HL-60/S4 treated with retinoic acid at 250 ng/mL for 4 days and 3 days (cell line): ENCODE results near the gene FBF1.

ENCODE experiments used
- in situ Hi-C: fragments of 300-500 bp; cut with MboI; formaldehyde crosslinking; loops from 2 replicates; pipeline ENCODE4 v1.7.0; 2022; ENCODE audit warnings: low sequenced_read_pairs

Gene FBF1

DNA sequence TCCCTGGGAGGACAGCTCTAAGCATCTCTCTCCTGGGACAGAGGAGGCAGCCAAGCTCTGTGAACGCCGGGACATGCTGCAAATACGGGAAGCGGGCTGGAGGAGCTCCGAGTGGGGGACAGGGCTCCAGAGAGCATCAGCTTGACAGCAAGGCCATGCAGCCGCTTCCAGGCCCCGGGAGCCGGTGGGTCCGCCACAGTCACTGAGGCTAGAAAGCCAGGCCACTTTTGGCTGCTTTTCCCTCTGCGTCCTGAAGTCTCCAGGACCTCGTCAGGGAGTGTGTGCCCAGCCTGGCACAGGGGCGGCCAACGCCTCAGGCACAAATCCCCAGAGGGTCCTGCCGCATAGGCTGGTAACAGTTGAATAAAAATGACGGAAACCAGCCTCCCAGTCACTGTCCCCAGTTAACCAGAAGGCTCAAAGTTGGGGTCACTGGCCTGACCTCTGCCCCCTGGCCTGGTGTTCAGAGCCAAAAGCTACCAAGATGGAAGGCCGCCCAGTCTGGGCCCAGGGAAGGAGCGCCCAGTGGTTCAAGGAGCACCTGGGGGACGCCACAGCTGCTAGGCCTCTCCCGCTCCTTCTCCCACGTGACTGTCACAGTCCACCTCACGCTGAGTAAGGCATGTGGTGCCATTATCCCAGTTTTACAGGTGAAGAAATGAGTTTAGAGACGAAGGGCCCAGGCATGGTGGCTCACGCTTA lies 40.9 kb downstream of the FBF1 start:
- in situ Hi-C loops = loop anchor here (25.0 kb wide), 2 partner anchors 113 to 387 kb away; partner anchors contain the start of gene UNK

DNA sequence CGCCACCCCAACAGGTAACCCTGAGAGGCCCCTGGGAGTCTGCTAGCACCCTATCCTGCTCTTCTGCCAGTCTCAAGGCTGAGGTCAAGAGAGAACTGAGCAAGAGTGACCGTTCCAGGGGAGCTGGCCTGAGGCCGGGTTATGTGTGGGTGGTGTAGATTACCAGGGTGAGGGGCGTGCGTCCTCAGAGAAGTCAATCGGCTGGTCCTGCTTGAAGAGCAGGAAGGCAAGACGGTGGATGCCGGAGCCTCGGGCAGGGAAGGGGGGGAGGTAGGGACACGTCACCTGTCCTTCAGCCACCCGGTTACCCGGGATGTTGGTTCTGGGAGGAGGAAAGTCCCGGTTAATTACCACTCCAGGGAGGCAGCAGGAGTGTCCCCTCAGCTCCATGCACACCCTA lies 41.5 kb downstream of the FBF1 start:
- in situ Hi-C loops = loop anchor here (25.0 kb wide), 1 partner anchor 112 kb away; the partner anchor contains the start of gene UNK

DNA sequence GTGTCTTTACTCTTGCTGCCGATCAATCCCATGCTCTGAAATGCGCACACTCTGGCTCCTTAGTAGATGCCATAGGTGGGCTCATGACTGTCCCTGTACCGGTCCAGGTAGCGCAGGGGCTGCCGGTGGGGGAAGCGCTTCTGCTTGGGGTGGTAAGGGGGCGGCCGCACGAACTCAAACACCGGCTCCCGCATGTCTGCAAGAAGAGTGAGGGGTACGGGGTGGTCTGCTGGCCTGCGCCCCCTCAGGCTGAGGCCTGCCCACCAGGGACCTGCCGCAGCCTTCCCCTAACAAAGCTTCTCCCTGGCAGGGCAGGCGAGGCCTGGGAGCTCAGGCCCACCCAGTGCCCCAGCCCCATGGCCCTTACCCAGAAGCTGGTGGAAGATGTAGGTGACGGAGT lies 42.1 kb downstream of the FBF1 start:
- in situ Hi-C loops = loop anchor here (25.0 kb wide), 1 partner anchor 111 kb away; the partner anchor contains the start of gene UNK

DNA sequence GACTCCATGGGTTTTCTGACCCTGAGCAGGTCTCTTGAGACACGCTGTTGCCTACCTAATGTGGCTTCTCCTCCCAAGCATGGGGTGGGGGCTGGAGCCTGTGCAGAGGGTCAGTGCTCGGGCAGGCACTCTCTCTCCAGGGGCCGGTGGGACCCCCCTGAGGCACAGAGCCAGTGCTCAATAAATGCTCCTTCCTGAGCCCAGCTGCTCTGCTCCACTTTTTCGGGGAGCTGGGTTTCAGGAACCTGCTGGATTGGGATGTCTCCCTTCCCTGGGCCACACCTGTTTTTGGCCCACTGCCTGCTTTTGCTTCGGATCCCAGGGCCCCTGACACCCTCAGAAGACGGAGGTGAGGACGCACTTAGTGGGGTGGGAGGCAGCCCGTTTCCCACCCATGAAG lies 42.8 kb downstream of the FBF1 start:
- in situ Hi-C loops = loop anchor here (25.0 kb wide), 1 partner anchor 111 kb away; the partner anchor contains the start of gene UNK

DNA sequence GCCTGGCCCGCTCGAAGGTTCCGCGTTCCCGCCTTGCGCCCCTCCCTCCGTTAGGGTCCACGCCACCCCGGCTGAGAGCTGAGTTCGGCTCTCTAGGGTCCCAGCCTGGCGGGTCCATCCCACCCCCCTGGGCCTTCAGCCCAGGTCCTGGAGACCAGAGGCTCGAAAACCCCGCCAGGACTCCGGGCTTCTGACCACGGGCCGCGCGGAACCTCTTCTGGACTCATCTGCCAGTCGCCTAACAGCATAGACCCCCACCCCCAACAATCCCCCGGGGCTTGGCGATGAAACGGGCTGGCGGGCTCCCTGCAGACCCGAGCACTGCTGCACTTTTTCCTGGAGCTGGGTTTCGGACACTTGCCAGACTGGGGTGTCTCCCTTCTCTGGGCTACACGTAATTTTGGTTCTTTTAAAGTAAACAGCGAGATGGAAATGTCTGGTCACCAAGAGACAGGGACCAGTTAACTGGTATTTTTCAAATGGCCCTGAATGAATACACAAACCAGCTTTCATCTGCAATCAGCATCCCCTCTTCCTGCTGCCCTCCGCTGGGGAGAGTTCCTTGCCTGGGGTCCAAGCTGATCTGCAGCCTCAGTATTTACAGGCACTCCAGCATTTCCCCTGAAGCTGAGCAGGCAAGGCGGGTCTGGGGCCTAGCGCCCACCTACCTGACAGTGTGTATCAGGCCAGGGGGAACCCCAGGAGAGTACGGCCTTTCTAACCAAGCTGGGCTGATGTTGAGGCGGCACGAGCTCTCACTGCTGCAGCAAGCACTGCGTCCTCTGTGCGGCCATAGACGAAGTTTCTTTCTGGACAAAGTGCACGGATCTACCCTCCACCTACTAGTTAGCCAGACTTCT lies 43.5 kb downstream of the FBF1 start:
- in situ Hi-C loops = loop anchor here (25.0 kb wide), 1 partner anchor 110 kb away; the partner anchor contains the start of gene UNK

DNA sequence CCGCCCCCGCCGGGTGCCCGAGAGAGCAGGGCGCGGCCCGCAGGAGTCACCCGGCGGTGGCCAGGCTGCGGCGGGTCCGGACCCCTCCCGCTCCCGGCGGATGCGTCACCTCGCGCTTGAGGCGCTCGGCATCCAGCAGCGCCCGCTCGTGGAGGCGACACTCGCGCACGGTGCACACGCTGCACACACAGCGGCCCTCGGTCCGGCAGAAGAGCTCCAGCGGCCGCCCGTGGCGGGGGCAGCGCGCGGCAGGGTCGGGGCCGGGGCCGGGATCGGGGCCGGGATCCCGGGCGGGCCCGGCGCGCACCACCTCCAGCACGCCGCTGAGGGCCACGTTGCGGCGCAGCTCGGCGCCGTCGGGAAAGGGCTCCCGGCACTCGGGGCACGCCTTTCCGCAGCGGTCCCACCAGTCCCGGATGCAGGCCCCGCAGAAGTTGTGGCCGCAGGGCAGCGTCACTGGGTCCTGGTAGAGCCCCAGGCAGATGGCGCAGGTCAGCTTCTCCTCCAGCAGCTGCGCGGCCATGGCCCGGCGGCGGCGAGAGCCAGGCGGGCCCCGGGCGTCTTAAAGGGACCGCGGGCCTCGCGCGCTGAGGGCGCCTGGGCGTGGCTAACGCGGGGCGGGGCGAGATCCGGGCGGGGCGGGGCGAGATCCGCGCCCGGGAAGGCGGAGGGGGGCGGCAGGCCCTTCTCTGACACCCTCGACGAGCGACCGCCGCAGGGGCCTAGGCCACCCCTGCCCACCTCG lies 44.3 kb downstream of the FBF1 start, which contains the start of gene TRIM65:
TRIM65 (minus strand) TSS at position 537 of the 745 bp plus-strand sequence; CDS start at position 523, 14 bp downstream.
- in situ Hi-C loops = loop anchor here (25.0 kb wide), 1 partner anchor 109 kb away; the partner anchor contains the start of gene UNK

DNA sequence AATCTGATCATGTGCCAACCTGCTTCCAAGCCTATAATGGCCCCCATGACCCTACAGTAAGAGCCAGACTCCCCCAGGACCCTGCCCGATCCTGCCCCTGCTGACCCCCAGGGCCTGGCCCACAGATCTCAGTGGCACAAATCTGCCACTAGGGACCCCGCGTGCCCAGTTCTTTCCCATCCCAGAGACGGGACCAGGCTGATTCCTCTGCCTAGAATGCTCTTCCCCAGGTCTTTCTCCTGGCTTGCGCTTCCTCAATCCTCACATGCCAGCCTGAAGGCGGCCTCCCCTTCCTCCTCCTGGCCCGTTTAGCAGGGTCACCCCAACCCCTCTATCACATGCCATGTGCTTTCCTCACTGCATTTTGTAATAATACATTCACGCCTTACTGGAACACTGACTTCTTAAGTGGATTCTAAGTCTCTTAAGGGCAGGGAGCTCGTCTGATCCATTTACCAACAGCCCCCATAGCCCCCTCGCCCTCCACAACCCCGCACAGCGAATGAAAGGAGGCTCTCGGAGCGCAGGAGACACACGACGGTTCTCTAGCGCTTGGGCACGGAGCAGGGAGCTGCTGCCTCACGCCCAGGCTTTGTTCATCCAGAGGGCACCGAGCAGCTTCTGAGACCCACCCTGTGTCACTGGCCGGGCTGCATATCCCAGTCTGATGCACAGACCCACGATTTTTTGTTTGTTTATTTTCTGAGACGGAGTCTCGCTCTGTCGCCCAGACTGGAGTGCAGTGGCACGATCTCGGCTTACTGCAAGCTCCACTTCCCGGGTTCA lies 45.3 kb downstream of the FBF1 start:
- in situ Hi-C loops = loop anchor here (25.0 kb wide), 1 partner anchor 108 kb away; the partner anchor contains the start of gene UNK

DNA sequence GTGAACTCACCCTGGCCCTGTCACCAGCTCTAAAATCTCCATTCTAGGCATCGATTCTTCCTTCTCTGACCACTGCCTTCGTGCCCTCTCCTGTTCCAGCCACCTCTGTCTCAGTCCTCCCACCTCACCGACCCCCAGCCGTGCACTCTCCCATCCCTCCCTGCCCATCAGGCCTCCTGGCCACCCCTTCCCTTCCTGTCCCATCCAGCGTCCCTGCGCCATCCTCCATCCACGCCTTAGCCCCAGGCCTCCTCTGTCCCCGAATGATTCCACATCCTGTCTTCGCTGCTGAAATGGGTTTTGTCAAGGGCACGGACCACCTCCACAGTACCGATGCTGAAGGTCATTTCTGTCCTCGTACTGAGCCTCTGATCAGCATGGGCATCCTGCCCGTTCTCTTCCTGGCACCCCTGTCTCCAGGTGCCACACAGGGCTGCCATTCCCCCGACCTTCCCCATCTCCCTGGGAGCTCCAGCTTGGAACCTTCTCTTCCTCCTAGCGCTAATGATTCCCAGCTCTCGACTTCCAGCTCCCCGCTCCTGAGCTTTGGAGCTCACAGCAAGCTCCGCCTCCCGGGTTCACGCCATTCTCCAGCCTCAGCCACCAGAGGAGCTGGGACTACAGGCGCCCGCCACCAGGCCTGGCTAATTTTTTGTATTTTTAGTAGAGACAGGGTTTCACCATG lies 46.7 kb downstream of the FBF1 start:
- in situ Hi-C loops = loop anchor here (25.0 kb wide), 1 partner anchor 107 kb away; the partner anchor contains the start of gene UNK

DNA sequence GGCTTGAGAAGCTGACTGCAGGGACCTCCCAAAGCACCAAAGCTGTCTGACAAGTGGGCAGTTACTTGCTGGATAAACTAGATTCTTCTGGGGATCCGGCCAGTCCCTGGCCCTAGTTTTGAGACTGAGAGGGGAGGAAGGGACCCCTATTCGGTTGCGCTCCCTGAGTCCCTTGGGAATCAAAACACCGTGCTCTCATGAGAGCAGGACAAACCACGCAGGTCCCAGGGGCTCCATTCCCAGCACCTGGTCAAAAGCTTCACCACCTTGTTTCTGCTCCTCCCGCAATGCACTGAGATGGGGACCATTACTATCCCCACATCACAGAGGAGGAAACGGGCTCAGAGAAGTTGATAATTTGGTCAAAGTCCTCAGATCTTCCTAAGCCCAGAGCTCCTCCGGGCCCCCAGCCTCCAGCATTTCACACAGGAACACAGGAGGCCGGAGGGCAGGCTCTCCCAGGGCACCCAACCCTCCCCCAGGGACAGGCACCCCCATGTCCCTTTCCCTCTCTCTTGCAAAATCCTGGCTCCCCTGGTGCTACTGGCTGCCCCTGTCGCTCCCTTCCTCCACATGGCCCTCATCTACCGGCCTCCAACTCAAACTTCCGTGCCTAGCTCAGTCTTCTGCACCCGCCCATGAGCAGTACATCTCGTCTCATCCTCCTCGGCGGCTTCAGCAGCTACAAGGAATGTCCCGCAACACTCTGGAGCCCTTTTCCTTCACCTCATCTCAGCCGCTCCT lies 47.4 kb downstream of the FBF1 start:
- in situ Hi-C loops = loop anchor here (25.0 kb wide), 1 partner anchor 106 kb away; the partner anchor contains the start of gene UNK

DNA sequence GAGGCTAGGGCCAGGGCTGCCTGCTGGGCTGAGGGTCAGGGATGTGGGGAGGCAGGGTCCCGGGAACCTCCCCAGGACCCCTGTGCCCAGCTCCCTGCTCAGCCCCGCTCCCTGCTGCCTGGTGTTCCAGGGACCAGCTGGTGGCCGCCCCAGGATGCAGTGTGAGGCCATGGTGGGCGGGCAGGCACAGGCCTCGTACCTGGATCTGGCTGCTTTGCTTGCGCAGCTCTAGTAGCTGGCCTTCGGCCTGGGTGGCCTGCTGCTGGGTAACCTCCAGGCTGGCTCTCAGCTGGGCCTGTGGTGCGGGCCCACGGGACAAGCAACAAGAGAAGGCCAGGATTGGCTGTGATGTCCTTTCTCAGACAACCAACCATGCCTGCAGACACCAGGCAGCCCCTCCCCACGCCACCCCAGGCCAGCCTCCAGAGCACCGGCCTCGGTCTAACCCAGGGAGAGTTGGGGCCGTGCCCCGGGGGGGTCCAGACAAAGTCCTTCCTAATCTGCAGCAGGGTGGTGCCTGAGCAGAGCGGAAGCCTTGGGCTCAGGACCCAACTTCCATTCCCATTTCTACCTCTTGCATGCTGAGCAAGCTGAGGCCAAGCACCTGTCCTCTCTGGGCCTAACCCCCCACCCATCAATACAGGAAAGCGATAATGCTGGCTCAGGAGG lies 48.2 kb downstream of the FBF1 start:
- in situ Hi-C loops = loop anchor here (25.0 kb wide), 1 partner anchor 105 kb away; the partner anchor contains the start of gene UNK

DNA sequence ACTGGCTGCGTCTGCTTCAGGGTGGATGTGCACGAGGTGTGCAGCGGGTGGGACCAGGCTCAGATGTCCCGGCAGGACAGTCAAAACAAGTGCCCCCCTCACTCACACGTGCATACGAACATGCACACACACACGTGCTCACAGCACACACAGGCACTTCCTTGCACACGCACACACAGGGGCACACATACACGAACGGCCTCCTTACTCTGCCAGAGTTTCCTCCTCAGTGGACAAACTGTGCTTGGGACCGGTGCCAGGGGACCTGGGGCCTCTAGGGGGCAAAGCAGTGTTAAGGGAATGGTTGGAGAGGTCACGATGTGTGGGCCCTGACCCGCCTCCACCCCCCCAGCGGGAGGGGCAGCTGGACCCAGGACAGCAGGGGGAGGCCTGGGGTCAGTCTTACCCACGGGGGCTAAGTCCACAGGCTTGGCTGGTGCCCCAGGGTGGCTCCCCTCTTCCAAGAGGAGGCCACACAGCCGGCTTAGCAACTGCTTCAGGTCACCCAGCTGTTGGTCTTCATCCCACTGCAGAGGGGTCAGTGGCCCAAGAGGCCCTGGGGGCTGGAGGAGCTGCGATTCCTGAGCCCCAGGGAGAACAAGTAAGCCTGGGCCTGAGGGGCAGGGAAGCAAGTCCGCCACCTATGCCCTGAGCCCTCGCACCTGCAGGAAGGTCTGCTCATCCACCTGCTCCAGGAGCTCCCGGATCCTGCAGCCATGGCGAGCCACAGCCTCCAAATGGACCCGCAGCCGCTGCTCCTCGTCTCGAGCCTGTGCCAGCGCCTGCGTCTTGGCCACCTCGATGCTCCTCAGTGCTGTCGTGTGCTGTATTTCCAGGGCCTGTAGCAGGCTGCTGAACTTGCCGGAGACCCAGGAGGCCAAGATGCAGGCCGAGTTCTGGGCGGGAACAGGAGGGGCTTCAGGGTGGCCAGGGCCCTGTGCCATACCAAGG lies 49.0 kb downstream of the FBF1 start:
- in situ Hi-C loops = loop anchor here (25.0 kb wide), 1 partner anchor 105 kb away; the partner anchor contains the start of gene UNK

DNA sequence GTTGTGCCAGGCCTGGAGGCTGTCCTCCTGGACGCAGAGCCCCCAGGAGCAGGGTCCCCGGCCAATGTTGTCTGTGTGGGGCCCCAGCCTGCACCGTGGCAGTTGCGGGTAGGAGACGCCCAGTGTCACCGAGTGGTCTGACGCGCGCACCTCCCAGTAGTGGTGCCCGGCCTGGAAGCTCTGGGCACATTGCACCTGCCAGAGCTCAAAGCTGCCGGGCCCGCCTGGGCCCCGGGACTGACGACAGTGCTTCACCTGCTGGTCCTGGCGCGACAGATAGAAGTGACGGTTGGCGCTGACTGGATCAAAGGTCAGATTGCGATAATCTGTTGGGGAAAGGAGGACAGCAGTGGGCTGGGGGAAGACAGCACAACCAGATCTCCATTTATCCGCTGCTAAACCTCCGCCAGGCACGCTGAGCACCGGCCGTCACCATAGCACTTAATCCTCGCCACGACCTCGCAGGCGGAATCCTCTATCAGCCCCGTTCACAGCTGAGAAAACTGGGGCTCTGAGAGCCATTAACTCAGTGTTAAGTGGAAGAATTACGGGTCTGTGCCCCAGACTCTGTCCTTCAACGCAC lies 49.7 kb downstream of the FBF1 start:
- in situ Hi-C loops = loop anchor here (25.0 kb wide), 1 partner anchor 104 kb away; the partner anchor contains the start of gene UNK

DNA sequence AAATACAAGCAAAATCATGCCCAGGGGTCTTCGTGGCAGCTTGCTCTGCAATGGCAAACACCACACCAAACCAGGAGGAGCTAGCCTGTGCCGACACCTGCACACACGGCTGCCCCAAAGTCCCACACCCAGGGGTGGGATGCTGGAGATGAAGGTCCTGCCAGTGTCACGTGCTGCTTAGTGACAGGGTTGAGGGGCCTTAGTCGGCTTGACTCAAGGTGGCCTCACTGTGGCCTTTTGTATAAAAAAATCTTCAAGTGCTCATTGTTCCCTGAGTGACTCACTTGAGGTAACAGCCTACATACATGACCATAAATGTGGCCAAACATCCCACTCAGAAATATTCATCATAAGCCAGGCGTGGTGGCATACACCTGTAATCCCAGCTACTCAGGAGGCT lies 51.4 kb downstream of the FBF1 start:
- in situ Hi-C loops = loop anchor here (25.0 kb wide), 1 partner anchor 102 kb away; the partner anchor contains the start of gene UNK

DNA sequence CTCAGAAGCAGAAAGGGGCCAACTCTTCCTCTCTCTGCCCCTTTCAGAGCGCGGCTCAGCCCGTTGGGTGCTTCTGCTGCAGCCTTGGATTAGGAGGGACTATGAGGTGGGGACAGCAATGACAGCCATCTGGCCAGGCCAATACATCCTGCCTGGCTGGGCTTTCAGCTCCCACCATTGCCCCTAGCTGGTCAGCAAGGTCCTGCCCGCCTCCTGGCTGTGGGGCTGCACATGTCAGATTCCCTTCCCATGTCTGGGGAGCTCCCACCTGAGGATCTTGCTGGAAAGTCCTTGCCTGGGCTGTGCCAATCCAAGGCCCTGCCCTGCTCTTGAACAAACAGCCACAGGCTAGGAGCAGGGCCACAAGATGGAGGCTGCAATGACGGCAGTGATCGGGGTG lies 52.4 kb downstream of the FBF1 start:
- in situ Hi-C loops = loop anchor here (25.0 kb wide), 1 partner anchor 101 kb away; the partner anchor contains the start of gene UNK

DNA sequence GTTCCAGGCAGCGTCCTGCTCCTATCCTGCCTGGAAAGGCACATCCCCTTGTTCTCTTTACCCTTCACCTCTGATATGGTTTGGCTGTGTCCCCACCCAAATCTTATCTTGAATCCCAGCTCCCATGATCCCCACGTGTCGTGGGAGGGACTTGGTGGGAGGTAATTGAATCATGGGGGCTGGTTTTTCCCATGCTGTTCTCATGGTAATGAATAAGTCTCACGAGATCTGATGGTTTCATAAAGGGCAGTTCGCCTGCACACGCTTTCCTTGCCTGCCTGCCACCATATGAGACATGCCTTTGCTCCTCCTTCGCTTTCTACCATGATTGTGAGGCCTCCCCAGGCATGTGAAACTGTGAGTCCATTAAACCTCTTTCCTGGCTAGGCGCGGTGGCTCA lies 55.0 kb downstream of the FBF1 start:
- in situ Hi-C loops = loop anchor here (25.0 kb wide), 1 partner anchor 99 kb away; the partner anchor contains the start of gene UNK

DNA sequence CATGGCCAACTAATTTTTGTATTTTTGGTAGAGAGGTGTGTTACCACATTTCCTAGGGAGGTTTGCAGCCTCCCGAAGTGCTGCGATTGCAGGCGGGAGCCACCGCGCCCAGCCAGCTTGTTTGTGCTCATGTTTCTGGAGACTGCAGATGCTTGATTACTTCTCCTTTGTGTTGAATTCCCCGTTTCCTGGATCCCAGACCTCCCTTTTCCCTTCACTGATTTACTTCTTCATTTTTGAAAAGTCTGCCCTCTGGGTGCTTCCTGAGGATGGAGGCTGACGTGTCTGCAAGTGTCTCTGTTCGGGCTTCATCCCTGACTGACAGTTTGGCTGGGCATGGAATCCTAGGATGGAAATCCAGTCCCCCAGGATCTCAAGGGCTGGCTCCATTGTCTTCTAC lies 55.4 kb downstream of the FBF1 start:
- in situ Hi-C loops = loop anchor here (25.0 kb wide), 1 partner anchor 98 kb away; the partner anchor contains the start of gene UNK
